ACHN (cell line): Measurements from ENCODE around the gene DUSP14.

Experiments
- DNase-seq: peaks from one replicate; pipeline ENCODE4 v3.0.0-alpha.2; 2015
- in situ Hi-C: cut with HindIII; loops from 2 replicates; pipeline ENCODE4 v1.10.0; 2017; ENCODE audit warnings: low sequenced_read_pairs, low pct_ligation_motif_present, low pct_unique_long_range_greater_than_20kb

Gene DUSP14

GRCh38 chr17:37545486-37545885 is 55.8 kb downstream of the DUSP14 start:
- in situ Hi-C loops: no loop called here
- DNase-seq: no peak

GRCh38 chr17:37546302-37546701 is 56.6 kb downstream of the DUSP14 start:
- DNase-seq: no peak
- in situ Hi-C loops: no loop called here

- no peak for DNase-seq
- in situ Hi-C loops: no loop called here
These were observed 58.3 kb downstream of the DUSP14 start for GRCh38 chr17:37547986-37548385.

GRCh38 chr17:37551788-37552187 is 62.1 kb downstream of the DUSP14 start:
- in situ Hi-C loops: no loop called here
- no peak for DNase-seq

GRCh38 chr17:37553401-37553966 is 63.8 kb downstream of the DUSP14 start:
- DNase-seq: no peak
- in situ Hi-C loops: no loop called here

GRCh38 chr17:37555386-37555785 is 65.7 kb downstream of the DUSP14 start:
- in situ Hi-C loops: no loop called here
- DNase-seq: no peak

- DNase-seq: no peak
- in situ Hi-C loops: no loop called here
These were observed 67.8 kb downstream of the DUSP14 start for GRCh38 chr17:37557482-37557881.

GRCh38 chr17:37558299-37558698 is 68.6 kb downstream of the DUSP14 start:
- DNase-seq: no peak
- in situ Hi-C loops: no loop called here

- in situ Hi-C loops: no loop called here
- DNase-seq: no peak
These were observed 72.5 kb downstream of the DUSP14 start for GRCh38 chr17:37562016-37562745.
